Breast epithelium (tissue), 4 donors: ENCODE data around the gene VIT. TPM values are rescaled to one million over a fixed set of nuclear protein-coding genes. Genes with fewer than 3 reads are reported as not detected.

ENCODE experiments used
- DNase-seq, 2 donors: peaks; one replicate each; pipeline ENCODE4 v3.0.0-alpha.2; 2019; ENCODE audit warnings: low spot score in 2 of 2
- H3K27ac ChIP-seq, 2 donors: fragments of 200-600 bp; sonication (generic) in 1 of 2; one replicate each; pipeline ENCODE4 v1.5.1; 2016 to 2019; ENCODE audit warnings: mild to moderate bottlenecking in 1 of 2
- H3K27me3 ChIP-seq, 2 donors: fragments of 200-600 bp; sonication (generic) in 1 of 2; one replicate each; pipeline versions ENCODE4 v1.5.1 to v1.6.0; 2017 to 2019; ENCODE audit warnings: control low read depth in 1 of 2, mild to moderate bottlenecking in 1 of 2
- H3K36me3 ChIP-seq: fragments of 200-600 bp; one replicate; pipeline ENCODE4 v1.5.1; 2019
- H3K4me1 ChIP-seq, 2 donors: fragments of 200-600 bp; sonication (generic); one replicate each; pipeline ENCODE4 v1.5.1; 2016 to 2019; ENCODE audit warnings: control low read depth in 1 of 2
- H3K4me3 ChIP-seq, 3 donors: fragments of 200-600 bp; sonication (generic); 1 replicate in 2 of 3; 2 replicates in 1 of 3; pipeline ENCODE4 v1.5.1; 2016 to 2019; ENCODE audit warnings: mild to moderate bottlenecking in 3 of 3, moderate library complexity in 2 of 3
- H3K9me3 ChIP-seq, 2 donors: fragments of 200-600 bp; sonication (generic) in 1 of 2; one replicate each; pipeline ENCODE4 v1.5.1; 2016 to 2019; ENCODE audit warnings: control low read depth in 1 of 2
- POLR2A ChIP-seq: fragments of 450-650 bp; IDR thresholded peaks from one replicate; pipeline ENCODE4 v1.6.1; 2016; ENCODE audit warnings: antibody characterized with exemption, mild to moderate bottlenecking, moderate library complexity
- POLR2AphosphoS5 ChIP-seq, 3 donors: sonication (generic); formaldehyde crosslinking; IDR thresholded peaks; one replicate each; pipeline ENCODE4 v1.6.1; 2017; ENCODE audit warnings: antibody characterized with exemption in 3 of 3
- intact Hi-C: fragments of 100-400 bp; cut with DNase I; formaldehyde crosslinking; loops from one replicate; pipeline ENCODE4 v1.15.1; 2023; ENCODE audit warnings: low total_unique reads
- total RNA-seq, 3 donors: library from RNA; depleted of rRNA; stranded (reverse); fragments of >200 nt; gene quantifications; one replicate each; pipeline ENCODE4 v1.1.0, GENCODE V29; 2016
- TF ChIP-seq, protein P1 (sequence below), 3 donors: fragments of 450-650 bp; IDR thresholded peaks; one replicate each; pipeline ENCODE4 v1.5.1; 2016 to 2017; ENCODE audit warnings: antibody characterized with exemption in 3 of 3, mild to moderate bottlenecking in 3 of 3, moderate library complexity in 3 of 3

The VIT gene
- total RNA-seq, 3 donors from 2014 or later, result 7.9 to 136 (median 9.2) TPM

GRCh38 chr2:36849265-36849664 is 152.8 kb downstream of the VIT start:
- H3K36me3 ChIP-seq, result no peaks in the 10 kb centered on the region
- TF ChIP-seq POLR2A (no peak), POLR2AphosphoS5 (IDR thresholded peaks at IDR 0.05) (no peak)
- TF ChIP-seq, protein P1, sequence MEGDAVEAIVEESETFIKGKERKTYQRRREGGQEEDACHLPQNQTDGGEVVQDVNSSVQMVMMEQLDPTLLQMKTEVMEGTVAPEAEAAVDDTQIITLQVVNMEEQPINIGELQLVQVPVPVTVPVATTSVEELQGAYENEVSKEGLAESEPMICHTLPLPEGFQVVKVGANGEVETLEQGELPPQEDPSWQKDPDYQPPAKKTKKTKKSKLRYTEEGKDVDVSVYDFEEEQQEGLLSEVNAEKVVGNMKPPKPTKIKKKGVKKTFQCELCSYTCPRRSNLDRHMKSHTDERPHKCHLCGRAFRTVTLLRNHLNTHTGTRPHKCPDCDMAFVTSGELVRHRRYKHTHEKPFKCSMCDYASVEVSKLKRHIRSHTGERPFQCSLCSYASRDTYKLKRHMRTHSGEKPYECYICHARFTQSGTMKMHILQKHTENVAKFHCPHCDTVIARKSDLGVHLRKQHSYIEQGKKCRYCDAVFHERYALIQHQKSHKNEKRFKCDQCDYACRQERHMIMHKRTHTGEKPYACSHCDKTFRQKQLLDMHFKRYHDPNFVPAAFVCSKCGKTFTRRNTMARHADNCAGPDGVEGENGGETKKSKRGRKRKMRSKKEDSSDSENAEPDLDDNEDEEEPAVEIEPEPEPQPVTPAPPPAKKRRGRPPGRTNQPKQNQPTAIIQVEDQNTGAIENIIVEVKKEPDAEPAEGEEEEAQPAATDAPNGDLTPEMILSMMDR (IDR thresholded peaks at IDR 0.05), result no peak
- intact Hi-C loops, result no loop called here
- no peak for DNase-seq
- H3K4me1 ChIP-seq, result no peaks in the 10 kb centered on the region
- H3K9me3 ChIP-seq, result no peaks in the 10 kb centered on the region
- H3K27me3 ChIP-seq, result no peaks in the 10 kb centered on the region
- H3K27ac ChIP-seq, result no peak overlapping the region
- no peak overlapping the region for H3K4me3 ChIP-seq

DNA sequence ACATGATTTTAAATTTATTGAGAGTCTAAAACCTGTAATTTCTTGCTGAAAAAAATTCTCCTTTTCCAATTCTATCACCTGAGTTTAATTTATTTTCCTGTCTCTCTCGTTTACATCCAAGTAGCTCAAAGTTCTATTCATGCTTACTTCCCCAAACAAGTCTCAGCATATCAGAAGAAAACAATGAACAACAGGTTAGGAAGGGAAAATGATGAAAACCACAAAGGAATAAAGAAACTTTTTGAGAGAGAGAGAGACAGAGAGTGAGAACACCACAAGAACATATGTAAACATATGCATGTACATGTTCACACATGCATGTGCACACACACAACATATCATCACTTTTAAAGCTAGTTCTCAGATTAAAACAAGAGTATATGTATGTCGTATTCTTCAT is 157.7 kb downstream of the VIT start:
- no peaks in the 10 kb centered on the region for H3K27me3 ChIP-seq
- no peaks in the 10 kb centered on the region for H3K9me3 ChIP-seq
- no peak overlapping the region for H3K27ac ChIP-seq
- no peak for DNase-seq
- TF ChIP-seq POLR2AphosphoS5 (IDR thresholded peaks at IDR 0.05) (no peak), POLR2A (no peak)
- TF ChIP-seq, protein P1 (IDR thresholded peaks at IDR 0.05), result no peak
- intact Hi-C loops, result no loop called here
- no peaks in the 10 kb centered on the region for H3K4me1 ChIP-seq
- H3K36me3 ChIP-seq, result no peaks in the 10 kb centered on the region
- no peak overlapping the region for H3K4me3 ChIP-seq

DNA sequence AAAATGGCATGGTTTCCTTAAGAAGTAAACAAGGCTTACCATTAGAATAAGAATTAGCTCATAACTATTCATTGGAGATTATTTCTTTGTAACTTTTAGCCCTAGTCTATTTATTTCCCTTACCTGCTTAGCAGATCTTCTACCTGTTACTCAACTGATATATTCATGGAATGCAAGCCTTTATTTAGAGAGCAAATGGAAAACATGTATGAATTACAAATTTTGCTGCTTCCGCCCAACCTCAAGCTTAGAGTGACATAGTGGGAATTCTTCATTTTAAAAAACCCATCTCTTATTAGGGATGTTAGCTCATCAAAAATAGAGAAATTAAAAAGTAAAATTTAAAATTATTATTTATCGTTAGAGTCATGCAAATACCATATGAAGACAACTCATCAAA is 158.9 kb downstream of the VIT start:
- Histone ChIP-seq H3K9me3 (no peaks in the 10 kb centered on the region), H3K4me3 (no peak overlapping the region), H3K27ac (no peak overlapping the region), H3K36me3 (no peaks in the 10 kb centered on the region), H3K27me3 (no peaks in the 10 kb centered on the region), H3K4me1 (no peaks in the 10 kb centered on the region)
- DNase-seq, result no peak
- intact Hi-C loops, result no loop called here
- no peak for TF ChIP-seq POLR2AphosphoS5 (IDR thresholded peaks at IDR 0.05)
- TF ChIP-seq, protein P1 (IDR thresholded peaks at IDR 0.05), result no peak
- no peak for TF ChIP-seq POLR2A

DNA sequence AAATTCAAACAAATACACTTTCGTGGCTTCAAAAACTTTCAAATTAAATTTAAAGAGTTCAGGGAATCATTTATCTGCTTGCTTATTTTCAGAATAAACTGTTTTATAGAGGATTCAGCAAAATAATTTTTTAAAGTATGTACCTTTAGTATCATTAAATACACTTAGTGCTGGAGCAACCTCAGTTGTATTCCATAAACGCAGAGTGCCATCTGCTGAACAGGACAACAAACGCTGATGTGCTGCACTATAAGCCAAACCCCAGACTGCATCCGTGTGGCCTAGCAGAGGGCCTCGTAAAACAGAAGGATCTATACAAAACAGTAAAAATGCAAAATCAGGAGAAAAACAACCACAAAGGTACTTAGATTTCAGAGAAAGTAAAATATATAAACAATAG is 161.2 kb downstream of the VIT start:
- no peaks in the 10 kb centered on the region for H3K36me3 ChIP-seq
- H3K27me3 ChIP-seq, result no peaks in the 10 kb centered on the region
- intact Hi-C loops, result no loop called here
- H3K9me3 ChIP-seq, result no peaks in the 10 kb centered on the region
- TF ChIP-seq, protein P1 (IDR thresholded peaks at IDR 0.05), result no peak
- TF ChIP-seq POLR2A (no peak), POLR2AphosphoS5 (IDR thresholded peaks at IDR 0.05) (no peak)
- no peak overlapping the region for H3K4me3 ChIP-seq
- no peak overlapping the region for H3K27ac ChIP-seq
- DNase-seq, result no peak
- H3K4me1 ChIP-seq, result no peaks in the 10 kb centered on the region

GRCh38 chr2:36858551-36859365 is 162.3 kb downstream of the VIT start:
- Histone ChIP-seq H3K36me3 (no peaks in the 10 kb centered on the region), H3K9me3 (no peaks in the 10 kb centered on the region), H3K4me3 (no peak overlapping the region), H3K4me1 (no peaks in the 10 kb centered on the region), H3K27ac (no peak overlapping the region), H3K27me3 (no peaks in the 10 kb centered on the region)
- intact Hi-C loops, result no loop called here
- no peak for DNase-seq
- TF ChIP-seq, protein P1 (IDR thresholded peaks at IDR 0.05), result no peak
- no peak for TF ChIP-seq POLR2AphosphoS5 (IDR thresholded peaks at IDR 0.05)
- no peak for TF ChIP-seq POLR2A
